Activated CD8-positive, alpha-beta T cell treated with anti-CD3 and anti-CD28 coated beads, Interleukin-2, amount 10 ng/mL, durations not matched to agents 7 days and 5 days (primary cell): ENCODE measurements around the gene ZNF345. TPM values are rescaled to one million over a fixed set of nuclear protein-coding genes. Genes with fewer than 3 reads are reported as not detected.

ENCODE experiments used
- ATAC-seq: fragments of 150-1000 bp; cut with Tn5 transposase; one replicate; pipeline ENCODE4 v1.10.0; 2021; ENCODE audit warnings: moderate library complexity
- CTCF ChIA-PET: fragments of 350-600 bp; sonication (Branson Sonifier 250); formaldehyde crosslinking; loops from one replicate; lab custom pipeline; 2021; ENCODE audit warnings: antibody characterized with exemption; lab: Charles Lee
- POLR2A ChIA-PET: fragments of 350-600 bp; sonication (Branson Sonifier 250); formaldehyde crosslinking; loops from one replicate; lab custom pipeline; 2021; ENCODE audit warnings: antibody characterized with exemption; lab: Charles Lee
- DNase-seq: peaks from one replicate; pipeline ENCODE4 v3.0.0-alpha.2; 2020
- H3K27ac Mint-ChIP-seq: one replicate; pipeline ENCODE4 v1.8.0; 2021; ENCODE audit warnings: mild to moderate bottlenecking, mixed read lengths
- H3K27me3 Mint-ChIP-seq: one replicate; pipeline ENCODE4 v1.8.0; 2021; ENCODE audit warnings: low read depth, mixed read lengths
- H3K36me3 Mint-ChIP-seq: one replicate; pipeline ENCODE4 v1.8.0; 2021; ENCODE audit warnings: low read depth, mixed read lengths
- H3K4me1 Mint-ChIP-seq: one replicate; pipeline ENCODE4 v1.8.0; 2021; ENCODE audit warnings: low read depth, mixed read lengths
- H3K4me3 Mint-ChIP-seq: one replicate; pipeline ENCODE4 v1.8.0; 2021; ENCODE audit warnings: mild to moderate bottlenecking, mixed read lengths
- H3K9me3 Mint-ChIP-seq: one replicate; pipeline ENCODE4 v1.8.0; 2022; ENCODE audit warnings: mixed read lengths; ENCODE audit not compliant: insufficient read depth
- total RNA-seq, 2 experiments: library from RNA; stranded (reverse); gene quantifications; one replicate each; pipeline ENCODE4 v1.2.3, GENCODE V29; 2021

ZNF345 gene
- total RNA-seq, 2 experiments from 2014 or later: 4.6 to 4.9 TPM

- ChIA-PET CTCF (interaction anchor here (0.8 to 2.9 kb wide), 3 partner anchors 12 to 521 kb away, joined by 3 to 26 read pairs (median 3); partner anchors contain the start of genes ZNF527 and ZNF790), POLR2A (interaction anchor here (0.6 to 3.9 kb wide), 21 partner anchors 11 to 745 kb away, joined by 3 to 93 read pairs (median 4); partner anchors contain the start of genes ZNF146, ZNF260, ZNF383 and ZNF420)
- Mint-ChIP-seq H3K27me3 (no peaks in the 10 kb centered on the region), H3K9me3 (peaks cover 34% of the 10 kb centered on the region), H3K36me3 (peaks cover 55% of the 10 kb centered on the region), H3K4me1 (peaks cover 5% of the 10 kb centered on the region), H3K4me3 (no peak overlapping the region), H3K27ac (no peak overlapping the region)
- peak; percentile 95 for DNase-seq
- ATAC-seq: peak; percentile 94
Observed at GRCh38 chr19:36849701-36850558, 746 bp upstream of the ZNF345 start.

GRCh38 chr19:36851898-36852297 is 1.2 kb downstream of the ZNF345 start:
- ChIA-PET CTCF (no interaction called here), POLR2A (interaction anchor here (2.0 to 3.9 kb wide), 3 partner anchors 13 to 226 kb away, joined by 10 to 93 read pairs (median 13); partner anchors contain the start of genes ZNF420, ZNF568, ZNF790 and ZNF829)
- Mint-ChIP-seq H3K4me1 (peaks cover 5% of the 10 kb centered on the region), H3K4me3 (no peak overlapping the region), H3K9me3 (peaks cover 36% of the 10 kb centered on the region), H3K27me3 (no peaks in the 10 kb centered on the region), H3K36me3 (peaks cover 48% of the 10 kb centered on the region), H3K27ac (no peak overlapping the region)
- no peak for DNase-seq
- no peak for ATAC-seq

DNA sequence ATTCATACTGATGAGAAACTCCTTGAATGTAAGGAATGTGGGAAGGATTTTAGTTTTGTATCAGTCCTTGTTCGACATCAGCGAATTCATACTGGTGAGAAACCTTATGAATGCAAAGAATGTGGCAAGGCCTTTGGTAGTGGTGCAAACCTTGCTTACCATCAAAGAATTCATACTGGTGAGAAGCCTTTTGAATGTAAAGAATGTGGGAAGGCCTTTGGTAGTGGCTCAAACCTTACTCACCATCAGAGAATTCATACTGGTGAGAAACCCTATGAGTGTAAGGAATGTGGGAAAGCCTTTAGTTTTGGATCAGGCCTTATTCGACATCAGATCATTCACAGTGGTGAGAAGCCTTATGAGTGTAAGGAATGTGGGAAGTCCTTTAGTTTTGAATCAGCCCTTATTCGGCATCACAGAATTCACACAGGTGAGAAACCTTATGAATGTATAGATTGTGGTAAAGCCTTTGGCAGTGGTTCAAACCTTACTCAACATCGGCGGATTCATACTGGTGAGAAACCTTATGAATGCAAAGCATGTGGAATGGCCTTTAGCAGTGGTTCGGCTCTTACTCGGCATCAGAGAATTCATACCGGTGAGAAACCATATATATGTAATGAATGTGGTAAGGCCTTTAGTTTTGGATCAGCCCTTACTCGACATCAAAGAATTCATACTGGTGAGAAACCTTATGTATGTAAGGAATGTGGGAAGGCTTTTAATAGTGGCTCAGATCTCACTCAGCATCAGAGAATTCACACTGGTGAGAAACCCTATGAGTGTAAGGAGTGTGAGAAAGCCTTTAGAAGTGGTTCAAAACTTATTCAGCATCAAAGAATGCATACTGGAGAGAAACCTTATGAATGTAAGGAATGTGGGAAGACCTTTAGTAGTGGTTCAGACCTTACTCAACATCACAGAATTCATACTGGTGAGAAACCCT is 26.6 kb downstream of the ZNF345 start:
- no peak overlapping the region for H3K27ac Mint-ChIP-seq
- no peaks in the 10 kb centered on the region for H3K4me1 Mint-ChIP-seq
- H3K9me3 Mint-ChIP-seq: peaks cover 52% of the 10 kb centered on the region
- DNase-seq: no peak
- no peaks in the 10 kb centered on the region for H3K27me3 Mint-ChIP-seq
- no peak overlapping the region for H3K4me3 Mint-ChIP-seq
- POLR2A ChIA-PET: no interaction called here
- H3K36me3 Mint-ChIP-seq: peaks cover 59% of the 10 kb centered on the region
- CTCF ChIA-PET: no interaction called here
- no peak for ATAC-seq

- ATAC-seq: no peak
- H3K27ac Mint-ChIP-seq: no peak overlapping the region
- CTCF ChIA-PET: no interaction called here
Observed at GRCh38 chr19:36891768-36892357, 41.2 kb downstream of the ZNF345 start.

DNA sequence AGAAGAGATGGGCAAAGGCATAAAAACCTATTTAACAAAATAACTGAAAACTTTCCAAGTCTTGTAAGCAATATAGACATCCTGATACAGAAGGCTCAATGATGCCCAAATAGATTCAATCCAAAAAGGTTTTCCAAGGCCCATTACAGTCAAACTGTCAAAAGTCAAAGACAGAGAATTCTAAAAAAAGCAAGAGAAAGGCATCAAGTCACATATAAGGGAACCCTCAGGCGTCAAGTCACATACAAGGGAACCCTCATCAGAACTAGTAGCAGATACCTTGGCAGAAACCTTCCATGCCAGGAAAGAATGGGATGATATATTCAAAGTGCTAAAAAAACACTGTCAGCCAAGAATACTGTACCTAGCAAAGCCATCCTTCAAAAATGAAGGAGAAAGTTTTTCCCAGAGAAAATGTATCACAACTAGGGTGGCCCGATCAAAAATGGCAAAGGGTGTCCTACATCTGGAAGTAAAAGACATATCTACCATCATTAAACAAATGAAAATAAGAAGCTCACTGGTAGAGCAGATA is 44.2 kb downstream of the ZNF345 start:
- no peak overlapping the region for H3K27ac Mint-ChIP-seq
- DNase-seq (no peak), ATAC-seq (no peak)
- ChIA-PET CTCF (no interaction called here), POLR2A (no interaction called here)
- peaks cover 83% of the 10 kb centered on the region for H3K36me3 Mint-ChIP-seq
- no peaks in the 10 kb centered on the region for H3K27me3 Mint-ChIP-seq
- H3K4me3 Mint-ChIP-seq: no peak overlapping the region
- H3K9me3 Mint-ChIP-seq: peaks cover 71% of the 10 kb centered on the region
- no peaks in the 10 kb centered on the region for H3K4me1 Mint-ChIP-seq

More at GRCh38 chr19:36891768-36892357, 41.2 kb downstream of the ZNF345 start:
- Mint-ChIP-seq H3K4me1 (no peaks in the 10 kb centered on the region), H3K27me3 (no peaks in the 10 kb centered on the region), H3K4me3 (no peak overlapping the region), H3K36me3 (peaks cover 71% of the 10 kb centered on the region), H3K9me3 (peaks cover 69% of the 10 kb centered on the region)
- POLR2A ChIA-PET: no interaction called here
- DNase-seq: no peak

DNA sequence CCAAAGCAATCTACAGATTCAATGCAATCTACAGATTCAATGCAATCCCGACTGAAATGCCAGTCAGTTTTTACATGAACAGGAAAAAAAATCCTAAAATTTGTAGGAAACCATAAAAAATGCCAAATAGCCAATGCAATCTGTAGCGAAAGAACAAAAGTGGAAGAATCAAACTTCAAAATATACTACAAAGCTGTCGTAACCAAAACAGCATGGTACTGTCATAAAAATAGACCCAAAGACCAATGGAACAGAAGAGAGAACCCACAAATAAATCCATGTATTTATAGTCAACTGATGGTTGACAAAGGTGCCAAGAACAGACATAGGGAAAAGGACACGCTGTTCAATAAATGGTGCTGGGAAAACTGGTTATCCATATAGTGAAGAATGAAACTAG is 47.7 kb downstream of the ZNF345 start:
- ATAC-seq: no peak
- H3K27me3 Mint-ChIP-seq: no peaks in the 10 kb centered on the region
- CTCF ChIA-PET: no interaction called here

GRCh38 chr19:36915992-36916830 is 65.5 kb downstream of the ZNF345 start, which contains the start of the genes ZNF568 and ZNF829:
Gene ZNF568 (plus strand): TSS chr19:36916332. CDS start chr19:36922771, 6,439 bp downstream.
Gene ZNF829 (minus strand): TSS chr19:36916291. CDS start chr19:36915167, 1,124 bp downstream.
- H3K9me3 Mint-ChIP-seq: peaks cover 42% of the 10 kb centered on the region
- POLR2A ChIA-PET: interaction anchor here (0.6 to 2.3 kb wide), 4 partner anchors 65 to 1701 kb away, joined by 3 to 10 read pairs (median 4); partner anchors contain the start of gene ZNF345
- CTCF ChIA-PET: no interaction called here
- DNase-seq (peak; percentile 96), ATAC-seq (peak; percentile 99)
- peaks cover 29% of the 10 kb centered on the region for H3K4me1 Mint-ChIP-seq
- H3K27ac Mint-ChIP-seq: peak within 1 kb of the TSS; percentile 97
- peaks cover 72% of the 10 kb centered on the region for H3K36me3 Mint-ChIP-seq
- H3K27me3 Mint-ChIP-seq: no peaks in the 10 kb centered on the region
- H3K4me3 Mint-ChIP-seq: peak within 1 kb of the TSS; percentile 84

More for the DNA sequence above, 47.7 kb downstream of the ZNF345 start:
- Mint-ChIP-seq H3K27ac (no peak overlapping the region), H3K4me3 (no peak overlapping the region), H3K4me1 (no peaks in the 10 kb centered on the region), H3K36me3 (peaks cover 84% of the 10 kb centered on the region), H3K9me3 (peaks cover 62% of the 10 kb centered on the region)
- POLR2A ChIA-PET: no interaction called here
- no peak for DNase-seq

DNA sequence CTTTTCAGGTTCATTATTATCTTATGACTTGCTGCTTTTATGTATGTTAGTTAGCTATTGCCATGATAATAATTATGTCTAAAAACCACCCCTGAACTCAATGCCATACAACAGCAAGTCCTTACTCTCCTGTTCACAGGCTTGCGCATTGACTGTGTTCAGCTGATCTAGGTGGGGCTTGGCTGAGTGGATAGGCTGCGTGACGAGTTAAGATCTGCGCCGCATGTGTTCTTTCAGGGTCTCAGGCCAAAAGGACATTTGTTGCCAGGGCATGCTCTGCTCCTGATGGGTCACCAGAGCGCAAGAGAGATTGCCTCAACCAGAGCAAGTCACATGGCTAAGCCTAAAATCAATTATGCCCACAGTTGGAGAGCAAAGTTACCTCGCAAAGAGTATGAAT is 66.3 kb downstream of the ZNF345 start:
- CTCF ChIA-PET: no interaction called here
- ATAC-seq (no peak), DNase-seq (peak; percentile 23)
- Mint-ChIP-seq H3K36me3 (peaks cover 70% of the 10 kb centered on the region), H3K27ac (peak overlapping the region; percentile 97), H3K4me1 (peaks cover 29% of the 10 kb centered on the region), H3K9me3 (peaks cover 41% of the 10 kb centered on the region), H3K4me3 (peak overlapping the region; percentile 84), H3K27me3 (no peaks in the 10 kb centered on the region)
- POLR2A ChIA-PET: interaction anchor here (2.3 kb wide), 1 partner anchor 66 kb away, joined by 10 read pairs; the partner anchor contains the start of gene ZNF345

DNA sequence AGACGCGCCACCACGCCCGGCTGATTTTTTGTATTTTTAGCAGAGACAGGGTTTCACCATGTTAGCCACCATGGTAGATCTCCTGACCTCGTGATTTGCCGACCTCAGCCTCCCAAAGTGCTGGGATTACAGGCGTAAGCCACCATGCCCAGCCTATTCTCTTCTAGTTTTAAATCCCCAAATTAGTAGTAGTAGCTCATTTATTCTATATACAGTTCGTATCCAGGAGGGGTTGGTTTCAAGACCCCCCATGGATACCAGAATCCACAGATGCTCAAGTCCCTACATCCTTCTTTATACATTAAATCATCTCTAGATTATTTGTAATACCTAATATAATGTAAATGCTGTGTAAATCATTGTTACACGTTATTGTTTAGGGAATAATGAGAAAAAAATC is 67.4 kb downstream of the ZNF345 start:
- POLR2A ChIA-PET: no interaction called here

More for the DNA sequence above, 67.4 kb downstream of the ZNF345 start:
- peaks cover 40% of the 10 kb centered on the region for H3K9me3 Mint-ChIP-seq
- H3K4me3 Mint-ChIP-seq: no peak overlapping the region
- no peaks in the 10 kb centered on the region for H3K27me3 Mint-ChIP-seq
- no peak for DNase-seq
- CTCF ChIA-PET: no interaction called here
- H3K4me1 Mint-ChIP-seq: peaks cover 29% of the 10 kb centered on the region
- H3K36me3 Mint-ChIP-seq: peaks cover 67% of the 10 kb centered on the region
- H3K27ac Mint-ChIP-seq: no peak overlapping the region
- no peak for ATAC-seq
